VCaP (cell line): ENCODE data around the gene PNKD.

Experiments used
- H3K27ac ChIP-seq: fragments of 450-650 bp; 2 replicates; pipeline ENCODE4 v1.5.1; 2017
- TF ChIP-seq, protein P1 (sequence below): fragments of 450-650 bp; conservative IDR thresholded peaks from 2 replicates; pipeline ENCODE4 v1.5.1; 2017; ENCODE audit warnings: mild to moderate bottlenecking, moderate library complexity

PNKD gene

DNA sequence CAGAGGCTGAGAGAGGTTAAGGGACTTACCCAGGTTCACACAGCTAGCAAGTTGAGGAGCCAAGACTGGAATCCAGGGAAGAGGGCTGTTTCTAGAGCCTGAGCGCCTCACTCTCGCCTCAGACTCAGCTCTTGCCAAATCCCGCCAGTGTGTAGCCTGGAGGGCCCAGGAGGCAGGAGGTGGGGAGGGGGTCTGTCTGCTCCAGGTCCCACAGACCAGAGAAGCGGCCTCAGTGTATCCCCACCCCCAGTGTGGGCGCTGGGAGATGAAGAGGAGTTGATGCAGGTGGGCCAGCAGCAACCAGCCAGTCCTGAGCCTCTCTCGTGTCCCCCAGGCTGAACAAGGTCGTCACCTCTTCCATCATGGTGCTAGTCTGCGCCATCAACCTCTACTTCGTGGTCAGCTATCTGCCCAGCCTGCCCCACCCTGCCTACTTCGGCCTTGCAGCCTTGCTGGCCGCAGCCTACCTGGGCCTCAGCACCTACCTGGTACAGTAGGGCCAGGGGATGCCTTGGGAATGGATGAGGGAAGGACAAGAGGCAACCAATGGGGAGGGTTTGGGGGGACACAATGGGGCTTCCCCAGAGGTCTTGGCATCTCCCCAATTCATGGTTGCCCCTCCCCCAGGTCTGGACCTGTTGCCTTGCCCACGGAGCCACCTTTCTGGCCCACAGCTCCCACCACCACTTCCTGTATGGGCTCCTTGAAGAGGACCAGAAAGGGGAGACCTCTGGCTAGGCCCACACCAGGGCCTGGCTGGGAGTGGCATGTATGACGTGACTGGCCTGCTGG is 124.2 kb downstream of the PNKD start:
- TF ChIP-seq, protein P1, sequence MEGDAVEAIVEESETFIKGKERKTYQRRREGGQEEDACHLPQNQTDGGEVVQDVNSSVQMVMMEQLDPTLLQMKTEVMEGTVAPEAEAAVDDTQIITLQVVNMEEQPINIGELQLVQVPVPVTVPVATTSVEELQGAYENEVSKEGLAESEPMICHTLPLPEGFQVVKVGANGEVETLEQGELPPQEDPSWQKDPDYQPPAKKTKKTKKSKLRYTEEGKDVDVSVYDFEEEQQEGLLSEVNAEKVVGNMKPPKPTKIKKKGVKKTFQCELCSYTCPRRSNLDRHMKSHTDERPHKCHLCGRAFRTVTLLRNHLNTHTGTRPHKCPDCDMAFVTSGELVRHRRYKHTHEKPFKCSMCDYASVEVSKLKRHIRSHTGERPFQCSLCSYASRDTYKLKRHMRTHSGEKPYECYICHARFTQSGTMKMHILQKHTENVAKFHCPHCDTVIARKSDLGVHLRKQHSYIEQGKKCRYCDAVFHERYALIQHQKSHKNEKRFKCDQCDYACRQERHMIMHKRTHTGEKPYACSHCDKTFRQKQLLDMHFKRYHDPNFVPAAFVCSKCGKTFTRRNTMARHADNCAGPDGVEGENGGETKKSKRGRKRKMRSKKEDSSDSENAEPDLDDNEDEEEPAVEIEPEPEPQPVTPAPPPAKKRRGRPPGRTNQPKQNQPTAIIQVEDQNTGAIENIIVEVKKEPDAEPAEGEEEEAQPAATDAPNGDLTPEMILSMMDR, result no peak

DNA sequence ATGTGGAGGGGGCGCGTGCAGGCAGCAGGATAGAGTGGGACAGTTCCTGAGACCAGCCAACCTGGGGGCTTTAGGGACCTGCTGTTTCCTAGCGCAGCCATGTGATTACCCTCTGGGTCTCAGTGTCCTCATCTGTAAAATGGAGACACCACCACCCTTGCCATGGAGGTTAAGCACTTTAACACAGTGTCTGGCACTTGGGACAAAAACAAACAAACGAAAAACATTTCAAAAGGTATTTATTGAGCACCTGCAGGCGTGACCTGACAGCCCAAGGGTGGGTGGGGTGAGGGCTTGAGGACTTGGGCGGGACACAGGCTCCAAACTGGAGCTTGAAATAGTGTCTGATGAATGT is 124.7 kb downstream of the PNKD start:
- peak overlapping the region; percentile 98 for H3K27ac ChIP-seq
- TF ChIP-seq, protein P1, result no peak

More for the DNA sequence above, 124.2 kb downstream of the PNKD start:
- H3K27ac ChIP-seq, result no peak overlapping the region

DNA sequence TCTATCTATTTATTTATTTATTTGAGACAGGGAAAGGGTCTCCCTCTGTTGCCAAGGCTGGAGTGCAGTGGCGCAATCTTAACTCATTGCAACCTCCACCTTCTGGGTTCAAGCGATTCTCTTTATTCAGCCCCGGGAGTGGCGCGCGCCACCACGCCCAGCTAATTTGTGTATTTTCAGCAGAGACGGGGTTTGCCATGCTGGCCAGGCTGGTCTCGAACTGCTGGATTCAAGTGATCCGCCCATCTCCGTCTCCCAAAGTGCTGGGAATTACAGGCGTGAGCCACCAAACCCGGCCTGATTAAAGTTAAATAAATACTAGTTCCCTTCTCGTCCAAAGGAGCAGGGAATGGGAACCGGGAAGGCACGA is 125.1 kb downstream of the PNKD start:
- peak overlapping the region; percentile 98 for H3K27ac ChIP-seq
- TF ChIP-seq, protein P1, result no peak

DNA sequence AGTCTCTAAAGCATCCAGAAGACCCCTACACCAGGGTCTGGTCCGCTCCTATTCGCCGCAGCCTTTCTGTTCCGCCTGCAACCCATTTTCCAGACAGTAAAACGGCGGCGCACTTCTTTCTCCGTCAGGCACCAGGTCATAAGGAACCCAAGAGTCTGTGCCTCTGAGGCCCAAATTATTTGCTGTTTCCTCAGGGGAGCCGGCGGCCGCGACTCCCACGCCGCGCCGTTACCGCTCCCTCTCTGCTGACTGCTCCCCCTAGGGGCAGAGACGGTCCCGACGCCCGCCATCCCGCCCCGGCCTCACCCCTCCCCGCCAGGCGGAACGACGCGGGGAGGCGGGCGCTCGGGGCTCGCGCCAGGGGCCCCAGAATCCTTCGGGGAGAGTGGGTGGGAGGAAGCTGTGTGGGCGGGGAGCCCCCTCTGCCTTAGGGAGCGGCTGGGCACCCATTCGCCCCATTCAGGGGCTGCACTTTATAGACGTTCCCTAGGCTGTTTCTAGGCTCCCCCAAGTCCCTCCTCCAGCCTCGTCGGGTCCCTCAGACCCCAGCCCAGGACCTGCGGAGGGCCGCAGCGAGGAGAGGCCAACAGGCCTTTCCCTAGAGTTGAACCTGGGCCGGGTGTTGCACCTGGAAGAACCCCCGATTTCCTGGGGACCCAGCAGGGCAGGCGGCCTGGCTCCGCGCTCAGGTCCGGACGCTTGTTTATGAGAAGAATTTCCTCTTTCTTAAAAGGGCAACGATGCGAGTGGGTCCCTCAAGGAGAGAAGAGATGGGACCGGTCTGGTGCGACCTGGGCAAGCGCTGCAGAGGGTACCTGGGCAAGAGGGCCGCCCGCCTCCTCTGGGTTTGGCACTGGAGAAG is 125.7 kb downstream of the PNKD start:
- TF ChIP-seq, protein P1, result peak; percentile 94

More for the DNA sequence above, 125.7 kb downstream of the PNKD start:
- peak overlapping the region; percentile 98 for H3K27ac ChIP-seq
